Right forelimb (tissue), 1 donor: ENCODE measurements around the gene GRIN1.

ENCODE experiments used
- DNase-seq: peaks from one replicate; pipeline ENCODE4 v3.0.0-alpha.2; 2018

Gene GRIN1

GRCh38 chr9:137180491-137180890, 41.5 kb downstream of the GRIN1 start:
- DNase-seq: no peak

- DNase-seq: no peak
These were observed 42.7 kb downstream of the GRIN1 start for GRCh38 chr9:137181680-137182079.

- DNase-seq: no peak
These were observed 43.9 kb downstream of the GRIN1 start for GRCh38 chr9:137182836-137183235.

- DNase-seq: no peak
These were observed 45.1 kb downstream of the GRIN1 start for GRCh38 chr9:137183980-137184595.

- DNase-seq: no peak
These were observed 46.1 kb downstream of the GRIN1 start for GRCh38 chr9:137184881-137185660.

- DNase-seq: no peak
These were observed 47.0 kb downstream of the GRIN1 start for GRCh38 chr9:137185921-137186320.

GRCh38 chr9:137186385-137186784, 47.4 kb downstream of the GRIN1 start:
- DNase-seq: no peak

GRCh38 chr9:137187386-137187785, 48.4 kb downstream of the GRIN1 start:
- DNase-seq: no peak

GRCh38 chr9:137188086-137188489, 49.1 kb downstream of the GRIN1 start:
- no peak for DNase-seq

GRCh38 chr9:137188490-137189296, 49.7 kb downstream of the GRIN1 start, which contains the start of the genes ANAPC2 and SSNA1:
Gene ANAPC2 (minus strand): TSS chr9:137188560. CDS start chr9:137188532, 28 bp downstream.
Gene SSNA1 (plus strand): TSS chr9:137188676. CDS start chr9:137188727, 51 bp downstream.
- DNase-seq: peak; percentile 96

- no peak for DNase-seq
These were observed 50.6 kb downstream of the GRIN1 start for GRCh38 chr9:137189297-137190295.

GRCh38 chr9:137190315-137190856, 51.4 kb downstream of the GRIN1 start:
- no peak for DNase-seq

GRCh38 chr9:137191245-137191644, 52.3 kb downstream of the GRIN1 start:
- no peak for DNase-seq

GRCh38 chr9:137191691-137192447, 52.9 kb downstream of the GRIN1 start:
- no peak for DNase-seq

- DNase-seq: no peak
These were observed 53.5 kb downstream of the GRIN1 start for GRCh38 chr9:137192448-137192780.

GRCh38 chr9:137192859-137193258, 53.9 kb downstream of the GRIN1 start:
- no peak for DNase-seq

- DNase-seq: no peak
These were observed 54.8 kb downstream of the GRIN1 start for GRCh38 chr9:137193771-137194170.

GRCh38 chr9:137194388-137194787, 55.4 kb downstream of the GRIN1 start:
- no peak for DNase-seq

- DNase-seq: no peak
These were observed 56.0 kb downstream of the GRIN1 start for GRCh38 chr9:137194909-137195308.

GRCh38 chr9:137195525-137196220, 56.7 kb downstream of the GRIN1 start:
- DNase-seq: no peak
